Measurements from ENCODE around the gene PDIA5.

PDIA5 gene

DNA sequence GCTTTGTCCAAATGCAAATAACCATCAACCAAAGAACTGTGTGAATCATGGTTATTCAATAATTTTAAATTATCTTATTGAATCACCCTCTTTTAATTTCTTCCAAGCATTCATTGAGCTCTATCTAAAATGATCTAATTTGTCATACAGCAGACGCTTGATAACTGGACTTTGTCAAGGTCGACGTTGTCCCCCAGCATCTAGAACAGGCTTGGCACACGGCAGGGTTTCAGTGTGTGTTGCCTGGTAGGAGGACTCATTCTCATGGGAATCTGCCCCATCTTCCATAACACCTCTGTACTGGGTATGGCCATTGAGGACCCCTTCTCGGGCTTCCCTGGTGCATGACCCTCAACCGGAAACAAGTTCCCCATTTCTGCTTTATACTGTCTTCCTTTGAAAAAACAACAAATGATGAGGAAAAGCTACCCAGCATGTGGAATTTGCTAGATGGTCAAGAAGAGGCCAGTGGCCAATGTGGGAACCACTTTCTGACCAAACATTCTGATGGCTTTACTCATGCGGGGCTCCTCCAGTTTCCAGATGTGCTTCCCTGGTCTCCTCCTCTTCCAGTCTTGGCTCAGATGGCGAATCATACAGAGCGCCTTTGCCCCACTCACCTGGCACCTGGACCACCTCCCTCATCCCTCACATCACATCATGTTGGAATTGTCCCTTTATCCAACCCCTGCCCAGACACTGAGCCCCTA lies 93.3 kb downstream of the PDIA5 start:
- no peak for DNase-seq (ENCODE audit: extremely low spot score)
- ChIA-PET POLR2A (no interaction called here), CTCF (interaction anchor here (1.0 to 1.1 kb wide), 2 partner anchors 28 to 30 kb away, joined by 3 read pairs; no protein-coding TSS in a partner anchor)
- TF ChIP-seq, protein P1, sequence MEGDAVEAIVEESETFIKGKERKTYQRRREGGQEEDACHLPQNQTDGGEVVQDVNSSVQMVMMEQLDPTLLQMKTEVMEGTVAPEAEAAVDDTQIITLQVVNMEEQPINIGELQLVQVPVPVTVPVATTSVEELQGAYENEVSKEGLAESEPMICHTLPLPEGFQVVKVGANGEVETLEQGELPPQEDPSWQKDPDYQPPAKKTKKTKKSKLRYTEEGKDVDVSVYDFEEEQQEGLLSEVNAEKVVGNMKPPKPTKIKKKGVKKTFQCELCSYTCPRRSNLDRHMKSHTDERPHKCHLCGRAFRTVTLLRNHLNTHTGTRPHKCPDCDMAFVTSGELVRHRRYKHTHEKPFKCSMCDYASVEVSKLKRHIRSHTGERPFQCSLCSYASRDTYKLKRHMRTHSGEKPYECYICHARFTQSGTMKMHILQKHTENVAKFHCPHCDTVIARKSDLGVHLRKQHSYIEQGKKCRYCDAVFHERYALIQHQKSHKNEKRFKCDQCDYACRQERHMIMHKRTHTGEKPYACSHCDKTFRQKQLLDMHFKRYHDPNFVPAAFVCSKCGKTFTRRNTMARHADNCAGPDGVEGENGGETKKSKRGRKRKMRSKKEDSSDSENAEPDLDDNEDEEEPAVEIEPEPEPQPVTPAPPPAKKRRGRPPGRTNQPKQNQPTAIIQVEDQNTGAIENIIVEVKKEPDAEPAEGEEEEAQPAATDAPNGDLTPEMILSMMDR (IDR thresholded peaks at IDR 0.05; ENCODE audit: control extremely low read depth, extremely low read depth, low read depth, missing control alignments) = no peak

DNA sequence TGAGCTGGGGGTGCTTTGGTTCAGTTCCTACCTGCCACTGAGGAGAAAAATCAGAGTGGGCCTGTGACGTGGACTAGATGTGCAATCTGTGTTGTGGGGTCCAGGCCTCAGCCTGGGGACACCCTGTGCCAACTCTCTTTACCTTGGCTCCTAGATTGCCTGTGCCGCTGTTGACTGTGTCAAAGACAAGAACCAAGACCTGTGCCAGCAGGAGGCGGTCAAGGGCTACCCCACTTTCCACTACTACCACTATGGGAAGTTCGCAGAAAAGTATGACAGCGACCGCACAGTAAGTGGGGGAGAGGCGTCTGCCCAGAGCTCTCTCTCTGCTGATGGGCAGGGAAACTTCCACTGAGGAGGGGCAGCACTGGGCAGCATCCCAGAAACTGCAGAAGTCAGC lies 94.3 kb downstream of the PDIA5 start:
- DNase-seq (ENCODE audit: extremely low spot score) = no peak
- TF ChIP-seq, protein P1 (IDR thresholded peaks at IDR 0.05; ENCODE audit: control extremely low read depth, extremely low read depth, low read depth, missing control alignments) = no peak
- POLR2A ChIA-PET = no interaction called here
- CTCF ChIA-PET = interaction anchor here (1.0 to 1.5 kb wide), 2 partner anchors 20 to 29 kb away, joined by 3 read pairs; no protein-coding TSS in a partner anchor

DNA sequence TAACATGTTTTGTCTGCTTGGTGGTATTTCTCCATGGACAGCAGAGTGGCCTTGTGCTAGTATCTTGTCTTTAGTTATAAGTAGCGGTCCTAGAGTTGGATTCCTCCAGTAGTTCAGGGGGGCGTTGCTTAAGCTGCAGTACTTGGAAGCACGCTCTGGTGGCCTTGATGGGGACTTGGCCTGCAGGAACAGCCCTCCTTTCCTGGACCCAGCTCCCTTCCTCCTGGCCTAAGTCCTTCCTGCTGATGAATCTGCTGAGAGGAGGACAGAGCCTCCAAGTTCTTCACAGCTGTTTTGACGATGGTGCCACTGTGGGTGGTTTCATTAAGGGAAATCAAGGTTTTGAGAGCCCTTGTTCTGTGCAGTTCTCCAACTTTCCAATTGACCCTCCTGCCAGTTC lies 96.3 kb downstream of the PDIA5 start:
- ChIA-PET POLR2A (no interaction called here), CTCF (no interaction called here)
- DNase-seq (ENCODE audit: extremely low spot score) = no peak
- TF ChIP-seq, protein P1 (IDR thresholded peaks at IDR 0.05; ENCODE audit: control extremely low read depth, extremely low read depth, low read depth, missing control alignments) = no peak

DNA sequence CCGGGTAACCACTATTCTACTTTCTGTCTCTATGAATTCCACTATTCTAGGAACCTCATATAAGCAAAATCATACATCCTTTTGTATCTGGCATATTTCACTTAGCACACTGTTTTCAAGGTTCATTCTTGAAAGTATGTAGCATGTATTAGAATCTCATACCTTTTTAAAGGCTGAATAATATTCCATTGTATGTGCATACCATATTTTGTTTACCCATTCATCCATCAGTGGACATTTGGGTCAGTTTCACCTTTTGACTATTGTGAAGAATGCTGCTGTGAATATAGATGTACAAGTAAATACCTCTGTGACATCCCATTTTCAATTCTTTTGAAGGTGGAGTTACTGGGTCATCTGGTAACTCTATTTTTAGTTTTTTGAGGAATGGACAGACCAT lies 98.3 kb downstream of the PDIA5 start:
- TF ChIP-seq, protein P1 (IDR thresholded peaks at IDR 0.05; ENCODE audit: control extremely low read depth, extremely low read depth, low read depth, missing control alignments) = no peak
- ChIA-PET POLR2A (no interaction called here), CTCF (no interaction called here)
- no peak for DNase-seq (ENCODE audit: extremely low spot score)

DNA sequence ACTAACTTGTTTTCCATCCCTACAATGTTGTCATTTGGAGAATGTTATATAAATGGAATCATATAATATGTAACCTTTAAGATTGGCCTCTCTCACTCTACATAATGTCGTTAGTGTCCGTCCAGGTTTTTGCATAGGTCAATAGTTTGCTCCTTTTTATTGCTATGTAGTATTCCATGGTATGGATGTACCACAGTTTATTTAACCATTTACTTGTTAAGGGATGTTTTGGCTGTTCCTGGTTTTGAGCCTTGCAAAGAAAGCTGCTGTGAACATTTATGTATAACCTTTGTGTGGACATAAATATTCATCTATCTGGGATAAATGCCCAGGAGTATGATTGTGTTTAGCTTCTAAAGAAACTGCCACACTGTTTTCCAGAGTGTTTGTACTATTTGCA lies 100.9 kb downstream of the PDIA5 start:
- TF ChIP-seq, protein P1 (IDR thresholded peaks at IDR 0.05; ENCODE audit: control extremely low read depth, extremely low read depth, low read depth, missing control alignments) = no peak
- ChIA-PET POLR2A (no interaction called here), CTCF (no interaction called here)
- DNase-seq (ENCODE audit: extremely low spot score) = no peak

DNA sequence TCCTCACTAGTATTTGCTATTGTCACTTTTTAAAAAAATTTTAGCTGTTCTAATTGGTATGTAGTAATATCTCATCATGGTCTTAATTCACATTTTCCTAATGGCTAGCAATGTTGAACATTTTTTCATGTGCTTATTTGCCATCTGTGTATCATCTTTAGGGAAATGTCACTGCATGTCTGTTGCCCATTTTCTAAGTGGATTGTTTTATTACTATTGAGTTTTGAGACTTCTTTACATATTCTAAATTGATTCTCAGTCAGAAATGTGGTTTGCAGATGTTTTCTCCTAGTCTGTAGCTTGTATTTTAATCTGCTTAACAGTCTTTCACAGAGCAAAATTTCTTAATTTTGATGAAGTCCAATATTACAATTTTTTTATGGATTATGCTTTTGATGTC lies 101.3 kb downstream of the PDIA5 start:
- ChIA-PET POLR2A (no interaction called here), CTCF (no interaction called here)
- TF ChIP-seq, protein P1 (IDR thresholded peaks at IDR 0.05; ENCODE audit: control extremely low read depth, extremely low read depth, low read depth, missing control alignments) = no peak
- no peak for DNase-seq (ENCODE audit: extremely low spot score)
